Suprapubic skin (tissue), 4 donors: ENCODE data around the gene BZW1. TPM values are rescaled to one million over a fixed set of nuclear protein-coding genes. Genes with fewer than 3 reads are reported as not detected.

Experiments
- DNase-seq, 2 donors: peaks; one replicate each; pipeline ENCODE4 v3.0.0-alpha.2; 2019; ENCODE audit warnings: low spot score in 2 of 2
- H3K27ac ChIP-seq: fragments of 200-600 bp; sonication (generic); one replicate; pipeline ENCODE4 v1.5.1; 2019
- H3K27me3 ChIP-seq: fragments of 200-600 bp; sonication (generic); one replicate; pipeline ENCODE4 v1.5.1; 2019
- H3K36me3 ChIP-seq: fragments of 200-600 bp; sonication (generic); one replicate; pipeline ENCODE4 v1.5.1; 2019
- H3K4me1 ChIP-seq: fragments of 200-600 bp; sonication (generic); one replicate; pipeline ENCODE4 v1.5.1; 2019
- H3K4me3 ChIP-seq: fragments of 200-600 bp; sonication (generic); one replicate; pipeline ENCODE4 v1.5.1; 2019; ENCODE audit warnings: mild to moderate bottlenecking
- H3K9me3 ChIP-seq: fragments of 200-600 bp; sonication (generic); one replicate; pipeline ENCODE4 v1.5.1; 2019
- CTCF ChIP-seq, 2 donors: fragments of 200-600 bp in 1 of 2; fragments of 450-650 bp in 1 of 2; sonication (generic) in 1 of 2; IDR thresholded peaks; one replicate each; pipeline ENCODE4 v1.5.1; 2016 to 2019; ENCODE audit warnings: antibody characterized with exemption in 2 of 2, mild to moderate bottlenecking in 1 of 2, moderate library complexity in 1 of 2
- EP300 ChIP-seq: sonication (generic); formaldehyde crosslinking; IDR thresholded peaks from one replicate; pipeline ENCODE4 v1.6.1; 2017; ENCODE audit warnings: antibody characterized with exemption
- POLR2A ChIP-seq, 2 donors: fragments of 450-650 bp; IDR thresholded peaks; one replicate each; pipeline ENCODE4 v1.6.1; 2017; ENCODE audit warnings: antibody characterized with exemption in 2 of 2, mild to moderate bottlenecking in 2 of 2, moderate library complexity in 2 of 2
- POLR2AphosphoS5 ChIP-seq, 3 donors: sonication (generic); formaldehyde crosslinking; IDR thresholded peaks; one replicate each; pipeline ENCODE4 v1.6.1; 2017; ENCODE audit warnings: antibody characterized with exemption in 3 of 3
- WGBS: methylation state at CpG from one replicate; pipeline ENCODE4 v1.1.5; 2018; 5-methylcytosine and 5-hydroxymethylcytosine counted together
- total RNA-seq, 4 donors: library from RNA; depleted of rRNA; stranded (reverse); fragments of >200 nt; gene quantifications; one replicate each; pipeline ENCODE4 v1.1.0, GENCODE V29; 2016

BZW1 gene
- total RNA-seq, 4 donors from 2014 or later = 103 to 215 (median 137) TPM

GRCh38 chr2:200790185-200790584, 21.5 kb upstream of the BZW1 start:
- no peak overlapping the region for H3K4me3 ChIP-seq
- WGBS = 61% methylated on average over 1 of the region's 1 CpG
- H3K9me3 ChIP-seq = no peaks in the 10 kb centered on the region
- H3K36me3 ChIP-seq = no peaks in the 10 kb centered on the region
- no peaks in the 10 kb centered on the region for H3K27me3 ChIP-seq
- no peak for TF ChIP-seq EP300
- TF ChIP-seq POLR2A (IDR thresholded peaks at IDR 0.05) = no peak
- TF ChIP-seq CTCF (IDR thresholded peaks at IDR 0.05) = no peak
- no peak for TF ChIP-seq POLR2AphosphoS5 (IDR thresholded peaks at IDR 0.05)
- no peak overlapping the region for H3K27ac ChIP-seq
- DNase-seq = no peak
- peaks cover 26% of the 10 kb centered on the region for H3K4me1 ChIP-seq

- no peak for TF ChIP-seq CTCF (IDR thresholded peaks at IDR 0.05)
- TF ChIP-seq EP300 = no peak
- no peak for TF ChIP-seq POLR2A (IDR thresholded peaks at IDR 0.05)
- no peak for TF ChIP-seq POLR2AphosphoS5 (IDR thresholded peaks at IDR 0.05)
- DNase-seq = no peak
- Histone ChIP-seq H3K36me3 (no peaks in the 10 kb centered on the region), H3K4me1 (peaks cover 17% of the 10 kb centered on the region), H3K27me3 (no peaks in the 10 kb centered on the region), H3K27ac (no peak overlapping the region), H3K4me3 (no peak overlapping the region), H3K9me3 (no peaks in the 10 kb centered on the region)
Measured at GRCh38 chr2:200791905-200792304, 19.8 kb upstream of the BZW1 start.

- H3K9me3 ChIP-seq = no peaks in the 10 kb centered on the region
- no peak overlapping the region for H3K27ac ChIP-seq
- no peak for TF ChIP-seq POLR2A (IDR thresholded peaks at IDR 0.05)
- TF ChIP-seq CTCF (IDR thresholded peaks at IDR 0.05) = no peak
- TF ChIP-seq EP300 = no peak
- no peak for TF ChIP-seq POLR2AphosphoS5 (IDR thresholded peaks at IDR 0.05)
- no peaks in the 10 kb centered on the region for H3K36me3 ChIP-seq
- DNase-seq = no peak
- peaks cover 14% of the 10 kb centered on the region for H3K4me1 ChIP-seq
- no peaks in the 10 kb centered on the region for H3K27me3 ChIP-seq
- WGBS = 79% methylated on average over 2 of the region's 2 CpGs
- H3K4me3 ChIP-seq = no peak overlapping the region
Measured at GRCh38 chr2:200794143-200794542, 17.6 kb upstream of the BZW1 start.

GRCh38 chr2:200795028-200795440, 16.7 kb upstream of the BZW1 start:
- Histone ChIP-seq H3K36me3 (no peaks in the 10 kb centered on the region), H3K9me3 (no peaks in the 10 kb centered on the region), H3K27me3 (no peaks in the 10 kb centered on the region), H3K4me3 (no peak overlapping the region), H3K27ac (no peak overlapping the region), H3K4me1 (peaks cover 14% of the 10 kb centered on the region)
- no peak for DNase-seq
- 83% methylated on average over 8 of the region's 8 CpGs for WGBS
- TF ChIP-seq POLR2A (IDR thresholded peaks at IDR 0.05) (no peak), CTCF (IDR thresholded peaks at IDR 0.05) (no peak), EP300 (no peak), POLR2AphosphoS5 (IDR thresholded peaks at IDR 0.05) (no peak)

- TF ChIP-seq POLR2A (IDR thresholded peaks at IDR 0.05) (no peak), EP300 (no peak), CTCF (IDR thresholded peaks at IDR 0.05) (no peak), POLR2AphosphoS5 (IDR thresholded peaks at IDR 0.05) (no peak)
- 50% methylated on average over 1 of the region's 1 CpG for WGBS
Measured at GRCh38 chr2:200796561-200796960, 15.1 kb upstream of the BZW1 start.

More at GRCh38 chr2:200796561-200796960, 15.1 kb upstream of the BZW1 start:
- no peak overlapping the region for H3K27ac ChIP-seq
- H3K4me1 ChIP-seq = peaks cover 14% of the 10 kb centered on the region
- no peaks in the 10 kb centered on the region for H3K27me3 ChIP-seq
- no peaks in the 10 kb centered on the region for H3K36me3 ChIP-seq
- no peak overlapping the region for H3K4me3 ChIP-seq
- no peaks in the 10 kb centered on the region for H3K9me3 ChIP-seq
- no peak for DNase-seq
